HG03025 (cell line): ENCODE data around the gene TRPM5.

Experiments used
- ATAC-seq: cut with Tn5 transposase; IDR thresholded peaks from one replicate; pipeline ENCODE4 v1.9.1; 2021; ENCODE audit warnings: mild to moderate bottlenecking, moderate library complexity; ENCODE audit not compliant: unreplicated experiment, low FRiP score

TRPM5 gene

DNA sequence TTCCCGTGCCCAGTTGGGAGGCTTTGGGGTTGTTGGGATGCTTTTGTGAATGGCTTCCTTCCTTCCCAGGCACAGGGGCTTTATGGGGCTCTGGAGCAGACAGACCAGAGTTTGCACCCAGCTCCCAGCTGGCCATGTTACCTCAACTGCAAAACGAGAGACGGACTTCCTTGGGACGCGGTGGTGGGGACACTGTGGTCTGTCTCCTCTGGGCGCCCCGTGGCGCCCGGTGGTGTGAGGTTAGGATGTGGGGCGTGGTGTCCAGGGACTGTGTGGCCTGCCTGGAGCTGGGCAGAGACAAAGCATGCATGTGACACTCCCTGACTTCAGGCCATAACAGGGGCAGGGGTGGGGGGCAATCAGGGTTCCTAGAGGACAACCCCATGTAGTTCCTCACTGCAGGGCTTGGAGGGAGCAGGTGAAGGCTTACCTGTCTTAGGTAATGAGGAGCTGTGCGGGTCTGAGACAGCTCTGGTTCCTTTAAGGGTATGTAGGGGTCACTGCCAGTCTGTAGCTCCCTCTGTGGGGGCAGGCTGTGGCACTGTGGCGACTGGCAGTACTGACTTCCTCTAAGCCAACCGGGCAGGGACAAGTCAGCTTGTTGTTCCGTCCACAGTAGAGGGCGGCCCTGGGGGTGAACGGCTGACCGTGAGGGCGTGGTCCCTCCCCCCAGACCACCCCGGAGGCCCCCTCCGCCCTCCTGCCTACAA, 14.9 kb upstream of the TRPM5 start:
- no peak for ATAC-seq

DNA sequence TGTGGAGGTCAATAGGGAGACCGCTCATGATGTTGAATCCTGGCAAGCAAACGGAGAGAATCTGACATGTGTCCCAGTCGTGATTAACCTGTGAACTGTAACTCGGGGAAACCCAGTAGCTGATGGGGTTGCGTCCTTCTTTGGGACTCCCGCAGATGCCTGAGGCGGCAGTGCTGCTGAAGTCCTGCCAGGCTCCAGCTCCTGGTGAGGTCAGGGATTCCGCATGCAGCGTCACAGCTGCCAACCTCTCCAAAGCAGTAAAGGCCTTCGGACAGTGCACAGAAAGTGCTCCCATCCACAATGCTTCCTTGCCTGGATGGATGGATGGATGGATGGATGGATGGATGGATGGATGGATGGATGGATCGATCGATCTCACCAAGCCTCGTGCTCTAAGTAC, 14.0 kb upstream of the TRPM5 start:
- ATAC-seq, result no peak

DNA sequence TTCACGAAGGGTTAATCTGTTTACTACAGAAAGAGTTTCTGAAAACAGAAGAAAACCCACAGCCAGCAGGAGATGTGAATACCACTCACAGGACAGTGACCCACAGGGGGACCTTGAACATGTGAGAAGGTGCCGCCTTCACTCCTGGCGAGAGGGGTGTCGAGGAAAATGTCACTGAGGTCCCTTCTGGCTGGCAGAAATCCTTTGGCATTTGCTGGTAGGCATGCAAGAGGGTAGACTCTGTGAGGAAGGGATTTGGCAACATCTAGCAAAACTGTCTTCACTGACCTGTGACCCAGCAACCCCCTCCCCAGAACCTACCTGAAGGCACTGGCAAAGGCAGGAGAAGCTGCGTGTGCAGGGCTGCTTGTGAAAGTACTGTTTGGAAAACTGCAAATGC, 9.1 kb upstream of the TRPM5 start:
- ATAC-seq, result no peak

DNA sequence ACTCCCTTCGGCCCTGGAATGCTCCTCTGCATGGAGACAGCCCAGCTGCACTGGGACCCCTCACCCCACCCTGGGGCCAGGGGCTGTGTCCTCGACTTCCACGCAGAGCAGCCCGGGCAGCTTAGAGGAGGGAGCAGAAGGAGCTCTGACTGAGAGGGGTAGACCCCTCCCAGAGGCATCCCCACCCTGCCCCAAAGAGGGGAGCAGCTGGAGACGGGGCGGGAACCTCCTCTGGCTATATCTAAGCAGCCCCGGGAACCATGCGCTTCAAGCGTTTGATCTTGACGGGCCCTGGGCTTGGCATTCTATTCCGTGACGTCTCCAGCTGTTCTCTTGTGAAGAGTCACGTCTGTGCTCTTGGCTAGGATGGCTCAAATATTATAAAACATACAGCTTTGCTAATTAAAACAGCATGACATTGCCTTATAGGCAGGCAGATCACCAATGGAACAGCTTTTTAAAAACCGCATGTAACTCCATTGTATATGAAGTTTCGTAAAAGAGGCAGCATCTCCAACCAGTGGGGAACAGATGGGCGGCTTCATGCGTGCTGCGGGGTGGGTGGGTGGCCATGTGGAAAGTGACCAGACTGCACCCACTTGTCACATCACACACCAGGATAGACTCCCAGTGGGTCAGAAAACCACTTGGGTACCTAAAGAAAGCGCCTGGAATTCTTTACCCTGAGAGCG, 8.2 kb upstream of the TRPM5 start:
- no peak for ATAC-seq

DNA sequence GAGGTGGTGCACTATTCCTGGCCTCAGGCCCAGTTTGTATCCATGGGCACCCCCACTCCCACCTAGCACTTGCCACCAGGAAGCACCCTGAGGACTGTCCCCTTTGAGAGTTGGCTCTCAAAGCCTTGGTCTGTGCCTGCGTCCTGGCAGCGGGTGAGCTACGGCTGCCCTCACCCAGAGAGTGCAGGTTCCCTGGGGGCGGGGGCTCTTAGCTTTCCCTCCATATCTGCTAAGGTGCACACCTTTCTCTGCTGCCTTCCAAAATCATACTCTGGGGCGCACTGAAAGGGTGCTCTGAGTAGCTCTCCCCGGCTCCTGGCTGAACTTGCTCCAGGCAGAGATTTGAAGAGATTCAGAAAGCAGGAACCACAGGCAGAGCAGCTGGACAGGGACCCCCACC, 7.6 kb upstream of the TRPM5 start:
- ATAC-seq, result no peak

DNA sequence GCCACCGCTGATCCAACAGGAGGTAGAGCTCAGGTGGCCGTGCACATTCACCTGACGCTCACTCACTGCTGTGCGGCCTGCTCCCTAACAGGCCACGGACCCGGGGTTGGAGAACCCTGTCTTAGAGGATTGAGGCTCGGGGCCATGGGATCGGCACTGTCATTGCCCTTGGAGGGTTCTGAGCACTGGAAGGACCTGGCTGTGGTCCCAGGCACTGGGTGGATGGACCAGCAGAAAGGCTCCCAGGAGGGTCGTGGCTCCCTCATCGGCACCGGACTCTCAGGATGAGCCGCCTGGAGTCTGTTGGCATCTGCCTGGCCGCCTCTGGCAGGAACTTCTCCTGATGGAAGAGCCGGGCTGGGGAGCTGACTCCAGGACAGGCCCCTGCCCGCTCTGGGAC, 7.0 kb upstream of the TRPM5 start:
- no peak for ATAC-seq

DNA sequence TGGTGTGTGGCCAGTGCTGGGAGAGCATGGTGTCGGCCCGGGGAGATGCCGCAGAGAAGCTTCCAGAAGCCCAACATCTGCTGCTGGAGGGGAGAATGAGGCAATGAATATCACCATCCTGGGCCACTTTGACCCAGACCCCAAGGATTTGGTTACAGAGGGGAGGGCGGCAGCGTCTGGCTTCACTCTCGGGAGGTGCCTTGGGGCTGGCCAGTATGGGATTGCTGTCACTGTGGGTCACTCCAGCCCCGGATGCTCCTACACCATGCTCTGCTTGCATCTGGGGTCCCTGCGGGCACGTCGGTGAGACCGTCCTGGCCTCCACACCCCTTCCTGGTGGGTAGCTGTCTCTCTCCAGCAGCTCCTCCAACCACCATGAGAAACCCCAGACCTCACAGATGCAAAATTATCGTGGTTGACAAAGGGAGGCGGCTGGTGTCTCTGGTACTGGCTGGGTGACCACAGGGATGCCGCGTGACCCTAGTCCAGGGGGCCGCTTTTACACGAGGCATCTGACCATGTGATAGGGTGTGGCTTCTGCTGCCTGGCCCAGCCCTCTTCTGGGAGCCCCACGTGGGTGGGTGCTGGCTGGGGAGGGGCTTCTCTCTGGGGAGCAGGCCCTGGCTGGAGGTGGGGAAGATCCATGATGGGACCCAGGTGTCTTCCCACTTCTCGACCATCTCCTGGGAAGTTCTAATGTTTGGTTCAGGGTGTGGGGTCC, 6.2 kb upstream of the TRPM5 start:
- ATAC-seq, result no peak

DNA sequence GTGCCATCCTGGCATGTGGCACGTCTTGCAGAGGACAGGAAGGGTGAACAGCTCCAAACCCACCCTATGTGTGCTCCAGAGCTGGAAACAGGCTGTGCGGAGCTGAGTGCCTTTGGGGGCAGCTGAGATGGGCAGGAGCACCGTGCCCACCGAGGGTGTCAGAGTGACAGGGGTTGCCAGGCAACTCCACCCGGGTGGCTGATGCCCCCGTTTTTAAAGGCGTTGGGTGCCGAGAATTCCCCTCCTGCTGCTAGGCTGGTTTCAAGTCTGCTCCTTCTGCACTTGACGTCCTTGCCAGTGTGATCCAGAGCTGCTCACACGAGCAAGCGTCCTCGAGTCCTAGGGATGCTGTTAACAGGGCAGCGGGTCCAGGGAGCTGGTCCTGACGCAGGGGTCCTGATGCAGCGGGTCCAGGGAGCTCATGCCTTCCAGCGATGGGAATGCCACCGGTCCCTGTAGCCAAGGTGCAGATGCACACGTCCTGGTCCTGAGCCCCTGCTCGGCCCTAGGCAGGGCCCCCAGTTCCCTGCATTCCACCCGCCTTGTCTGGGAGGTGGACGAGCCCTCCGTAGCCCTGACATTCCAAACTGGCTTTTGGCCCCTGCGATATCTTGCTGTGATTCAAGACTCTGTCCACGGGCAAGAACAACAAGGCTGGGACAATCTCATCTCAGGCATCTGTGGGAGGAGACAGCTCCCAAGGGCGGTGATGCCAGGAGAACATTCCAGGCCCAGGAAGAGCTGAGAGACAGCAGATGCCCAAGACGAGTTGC, 5.4 kb upstream of the TRPM5 start:
- no peak for ATAC-seq

DNA sequence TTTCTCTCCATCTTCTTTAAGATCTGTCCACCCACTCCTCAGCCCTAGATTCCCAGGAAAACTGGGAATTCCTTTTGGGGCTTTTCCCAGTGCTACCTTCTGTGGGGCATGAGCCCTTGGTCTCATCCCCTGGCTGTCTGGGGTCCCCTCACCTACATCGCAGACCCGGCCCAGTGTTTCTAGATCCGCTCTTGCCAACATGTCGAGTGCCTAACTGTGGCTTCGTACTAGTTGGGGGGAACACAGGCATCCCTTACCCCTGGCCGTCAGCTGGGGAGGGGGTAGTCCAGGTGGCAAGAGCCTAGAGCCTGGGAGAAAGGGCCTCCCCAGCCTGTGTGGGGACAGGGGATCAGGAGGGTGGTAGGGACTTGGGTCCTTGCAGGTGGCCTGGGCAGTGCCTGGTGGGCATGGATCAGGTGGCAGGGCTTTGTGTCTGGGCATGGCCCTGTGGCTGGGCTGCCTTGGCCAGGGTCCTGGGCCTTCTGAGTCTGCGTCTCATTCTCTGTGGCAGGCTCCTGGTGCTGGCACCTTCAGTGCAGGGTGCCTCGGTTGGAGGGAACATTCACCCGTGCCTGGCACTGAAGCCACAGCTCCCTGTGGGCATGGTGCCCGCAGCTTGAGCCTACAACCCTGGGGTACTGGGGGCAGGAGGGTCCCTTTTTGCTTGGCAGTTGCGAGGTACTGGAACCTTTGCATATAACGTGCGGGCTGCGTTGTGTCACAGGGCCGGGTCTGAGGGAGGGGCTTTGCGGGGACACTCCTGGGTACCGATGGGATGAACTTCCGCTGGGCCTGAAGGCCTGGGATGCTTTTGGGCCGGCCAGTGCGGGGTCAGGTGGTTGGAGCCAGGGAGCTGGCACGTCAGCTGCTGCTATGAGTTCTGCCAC, 4.6 kb upstream of the TRPM5 start:
- ATAC-seq, result no peak

DNA sequence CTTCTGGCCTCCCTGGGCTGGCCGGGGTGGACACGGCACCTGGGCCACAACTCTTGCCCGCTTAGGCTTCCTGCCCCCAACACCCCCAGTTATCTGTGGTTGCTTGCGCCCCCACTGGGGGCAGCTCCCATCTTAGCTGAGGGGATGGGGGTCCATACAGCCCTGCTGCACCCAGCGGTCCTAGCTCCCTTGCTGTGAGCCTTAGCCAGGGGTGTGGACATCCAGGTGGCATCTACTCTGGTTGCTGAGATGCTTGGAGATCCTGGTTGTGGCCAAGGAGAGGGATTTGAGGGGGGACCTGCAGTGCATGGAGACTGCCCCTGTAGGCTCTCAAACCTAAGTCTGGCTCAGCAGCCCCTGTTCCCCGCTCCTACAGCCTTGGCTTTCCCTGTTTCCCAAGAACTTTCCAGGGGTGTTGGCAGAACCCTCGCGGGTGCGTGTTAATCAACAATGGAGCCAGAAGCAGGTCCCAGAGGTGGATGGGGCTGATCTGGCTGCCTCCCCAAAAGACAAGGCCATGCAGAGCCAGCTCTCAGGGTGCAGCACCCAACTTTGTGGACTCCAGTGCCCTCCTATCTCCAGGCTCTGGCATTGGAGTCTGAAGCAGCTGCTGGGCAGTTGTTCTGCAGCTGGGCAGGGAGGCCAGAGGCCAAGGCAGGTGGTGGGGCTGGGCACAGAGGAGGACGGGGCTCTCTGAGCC, 3.8 kb upstream of the TRPM5 start:
- ATAC-seq, result no peak

DNA sequence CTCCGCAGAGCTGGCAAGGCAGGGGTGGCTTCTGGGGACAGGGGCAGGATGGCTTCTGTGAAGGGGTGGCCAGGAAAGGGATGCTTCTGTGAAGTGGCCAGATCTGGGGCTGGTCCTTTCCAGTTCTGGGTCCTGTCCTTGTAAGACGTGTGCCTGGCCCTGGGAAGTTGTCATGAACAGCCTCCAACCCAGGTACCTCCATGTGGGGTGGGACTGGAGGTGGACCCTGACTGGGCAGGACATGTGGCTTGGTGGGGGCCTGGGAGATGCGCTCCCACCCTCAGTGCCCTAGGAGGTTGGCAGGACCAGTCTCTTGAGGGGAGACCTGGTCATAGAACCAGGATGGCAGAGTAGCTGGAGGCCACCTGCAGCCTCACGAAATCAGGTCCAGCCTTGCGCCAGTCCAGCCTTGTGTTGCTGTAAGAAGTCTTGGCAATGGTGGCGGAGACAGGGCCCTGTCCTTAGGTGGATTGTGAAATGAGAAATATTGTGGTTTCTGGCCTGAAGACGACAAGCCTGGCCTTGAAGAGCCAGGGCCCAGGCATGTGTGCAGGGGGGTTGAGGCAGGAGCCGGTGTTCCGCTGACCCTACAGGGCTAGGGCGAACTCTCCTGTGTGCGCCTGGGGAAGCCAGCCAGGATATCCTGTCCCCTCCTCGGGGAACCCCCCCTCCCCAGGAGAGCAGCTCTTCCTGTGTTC, 3.1 kb upstream of the TRPM5 start:
- ATAC-seq, result no peak

DNA sequence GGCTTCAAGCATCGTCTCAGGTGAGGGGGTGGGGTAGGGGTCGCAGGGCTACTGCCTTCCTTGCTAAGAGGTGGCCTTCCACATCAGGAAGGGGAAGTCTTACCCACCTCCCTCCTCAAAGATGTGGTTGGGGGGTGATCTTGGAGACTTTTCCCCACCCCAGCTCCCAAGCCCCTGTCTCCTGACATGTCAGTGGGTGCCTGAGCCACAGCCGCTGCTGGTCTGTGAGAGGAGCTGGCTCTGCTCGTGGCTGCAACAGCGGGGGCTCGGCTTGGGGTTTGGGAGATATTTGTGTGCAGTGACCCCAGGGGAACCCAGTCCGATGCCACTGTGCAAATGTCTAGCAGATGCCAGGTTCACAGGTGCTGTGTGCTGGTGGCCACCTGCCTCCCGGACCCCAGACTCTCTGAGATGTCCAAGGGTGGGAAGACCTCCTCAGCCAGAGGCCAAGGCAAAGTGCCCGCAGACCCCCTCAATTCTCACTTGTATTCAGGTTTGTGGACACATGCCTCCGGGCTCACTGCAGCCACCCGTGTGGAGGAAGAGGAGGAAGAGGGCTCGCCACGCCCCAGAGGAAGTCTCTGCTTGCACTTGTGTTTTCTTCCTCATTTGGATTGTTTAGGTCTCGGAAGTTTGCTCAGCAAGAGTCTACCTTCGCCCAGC, 2.4 kb upstream of the TRPM5 start:
- no peak for ATAC-seq

DNA sequence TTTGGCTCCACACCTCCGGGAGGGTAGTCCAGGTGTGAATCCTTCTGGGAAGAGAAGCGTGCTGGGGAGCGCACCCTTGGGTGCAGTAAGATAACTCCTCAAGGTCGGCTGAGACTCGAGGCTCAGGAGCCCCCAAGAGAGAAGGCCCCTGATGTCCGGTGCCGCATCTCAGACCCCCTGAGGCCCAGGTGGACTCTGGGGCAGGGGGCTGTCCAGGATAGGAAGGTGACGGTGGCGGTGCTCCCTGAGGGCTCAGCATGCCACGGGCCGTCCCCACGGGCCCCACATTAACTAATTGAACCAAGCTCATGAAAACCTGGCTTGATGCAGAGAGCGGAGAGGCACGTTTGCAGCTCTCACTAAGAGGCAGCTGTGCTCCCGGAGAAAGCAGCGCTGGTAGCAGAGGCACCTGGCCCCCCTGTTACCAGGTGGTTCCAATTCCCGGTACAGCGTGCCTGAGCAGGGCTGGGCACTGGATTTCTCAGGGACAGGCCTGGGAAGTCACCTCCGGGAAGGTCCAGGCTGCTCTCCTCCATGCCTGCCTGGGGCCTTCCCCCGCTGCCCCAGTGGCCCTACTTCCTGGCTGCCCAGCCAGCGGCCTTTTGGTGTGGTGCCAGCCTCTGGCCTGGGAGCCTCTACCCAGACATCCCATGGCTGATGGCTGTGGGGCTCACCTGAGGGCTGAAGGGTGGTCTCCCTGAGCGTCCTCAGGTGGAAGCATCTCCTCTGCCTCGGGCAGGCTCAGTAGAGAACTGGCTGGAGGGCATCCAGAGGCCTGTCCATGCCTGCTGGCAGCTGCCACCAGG, 1.6 kb upstream of the TRPM5 start:
- no peak for ATAC-seq

DNA sequence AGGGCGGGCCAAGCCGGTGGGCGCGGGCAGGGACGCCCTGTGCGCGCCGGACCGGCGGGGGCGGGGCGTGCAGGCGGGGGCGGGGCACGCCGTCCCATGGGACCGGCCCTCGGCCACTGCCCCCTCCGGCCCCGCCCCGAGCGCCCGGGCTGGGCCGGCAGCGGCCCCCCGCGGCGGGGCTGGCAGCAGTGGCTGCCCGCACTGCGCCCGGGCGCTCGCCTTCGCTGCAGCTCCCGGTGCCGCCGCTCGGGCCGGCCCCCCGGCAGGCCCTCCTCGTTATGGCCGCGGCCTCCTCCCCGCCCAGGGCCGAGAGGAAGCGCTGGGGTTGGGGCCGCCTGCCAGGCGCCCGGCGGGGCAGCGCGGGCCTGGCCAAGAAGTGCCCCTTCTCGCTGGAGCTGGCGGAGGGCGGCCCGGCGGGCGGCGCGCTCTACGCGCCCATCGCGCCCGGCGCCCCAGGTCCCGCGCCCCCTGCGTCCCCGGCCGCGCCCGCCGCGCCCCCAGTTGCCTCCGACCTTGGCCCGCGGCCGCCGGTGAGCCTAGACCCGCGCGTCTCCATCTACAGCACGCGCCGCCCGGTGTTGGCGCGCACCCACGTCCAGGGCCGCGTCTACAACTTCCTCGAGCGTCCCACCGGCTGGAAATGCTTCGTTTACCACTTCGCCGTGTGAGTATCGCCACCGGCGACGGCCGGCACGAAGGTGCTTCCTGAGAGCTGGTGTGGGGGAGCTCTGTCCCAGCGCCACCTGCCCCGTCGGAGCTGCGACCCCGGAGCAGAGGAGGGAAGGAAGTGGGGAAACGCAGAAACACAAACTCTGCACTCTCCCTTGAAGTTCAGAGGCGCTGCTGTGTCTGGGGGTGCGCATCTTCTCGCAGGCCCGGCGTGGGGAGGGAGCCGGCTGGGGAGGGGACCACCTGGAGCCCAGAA, 769 bp upstream of the TRPM5 start, which contains the start of gene KCNQ1:
TSS of gene KCNQ1 (plus strand) at position 188 of the 925 bp plus-strand sequence. CDS start at position 279, 91 bp downstream.
- no peak for ATAC-seq

DNA sequence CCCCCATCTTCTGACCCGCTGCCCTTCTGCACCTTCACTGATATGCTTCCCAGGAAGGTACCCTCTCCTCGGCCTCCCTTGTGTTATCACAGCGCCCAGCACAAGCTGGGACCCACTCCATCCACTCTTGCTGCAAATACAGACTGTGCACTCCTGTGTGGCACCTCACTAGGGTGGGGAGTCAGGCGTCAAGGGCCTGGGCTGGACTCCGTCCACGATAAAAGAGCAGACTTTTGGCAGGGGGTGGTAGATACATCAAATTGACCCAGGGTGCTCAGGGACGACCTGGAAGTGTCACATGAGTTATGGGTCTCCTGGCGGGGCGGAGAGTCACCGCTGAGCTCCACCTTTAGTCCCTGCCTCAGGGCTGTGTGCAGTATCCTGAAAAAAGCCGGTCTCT, 908 bp downstream of the TRPM5 start:
- ATAC-seq, result no peak

DNA sequence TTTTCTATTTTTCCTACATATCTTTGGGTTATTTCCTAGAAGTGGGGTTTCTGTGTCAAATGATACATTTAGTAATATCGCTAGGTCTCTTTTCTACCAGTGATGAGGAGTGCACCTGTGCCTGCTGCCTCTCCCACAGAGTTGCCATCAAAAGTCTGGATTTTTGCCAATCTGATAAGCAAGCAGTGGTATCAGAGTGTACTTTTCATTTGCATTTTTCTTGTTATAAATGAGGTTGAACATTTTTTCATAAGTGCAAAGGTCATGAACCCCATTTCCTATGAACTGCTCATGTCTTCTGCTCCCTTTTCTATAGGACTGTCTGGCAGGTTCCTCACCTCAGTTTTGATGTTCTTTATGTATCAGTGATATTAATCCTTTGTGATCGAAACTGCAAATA, 1.7 kb downstream of the TRPM5 start:
- no peak for ATAC-seq
